Activated T-cell treated with anti-CD3 and anti-CD28 coated beads, Interleukin-2, amount 50 U/mL, for 72 hours (primary cell): Measurements from ENCODE around the gene HMGN3. TPM values are rescaled to one million over a fixed set of nuclear protein-coding genes. Genes with fewer than 3 reads are reported as not detected.

ENCODE experiments used
- ATAC-seq, 2 donors: fragments of 150-1000 bp; cut with Tn5 transposase; replicated peaks in 1 of 2; 2 replicates each; pipeline ENCODE4 v1.10.0; 2021; ENCODE audit warnings: moderate library complexity in 2 of 2, mild to moderate bottlenecking in 1 of 2
- DNase-seq, 2 donors: peaks; one replicate each; pipeline ENCODE4 v3.0.0; 2021 to 2022; ENCODE audit warnings: mixed read lengths in 1 of 2
- H3K27ac Mint-ChIP-seq: one replicate; pipeline ENCODE4 v1.8.0; 2022; ENCODE audit warnings: mild to moderate bottlenecking, moderate library complexity, mixed read lengths
- H3K27me3 Mint-ChIP-seq: one replicate; pipeline ENCODE4 v1.8.0; 2022; ENCODE audit warnings: low read depth, mixed read lengths
- H3K36me3 Mint-ChIP-seq, 2 donors: one replicate each; pipeline ENCODE4 v1.8.0; 2022; ENCODE audit warnings: mixed read lengths in 2 of 2, mild to moderate bottlenecking in 1 of 2; ENCODE audit not compliant: insufficient read depth in 2 of 2
- H3K4me1 Mint-ChIP-seq: one replicate; pipeline ENCODE4 v1.8.0; 2022; ENCODE audit warnings: low read depth, mixed read lengths
- H3K4me3 Mint-ChIP-seq, 2 donors: one replicate each; pipeline ENCODE4 v1.8.0; 2022; ENCODE audit warnings: mild to moderate bottlenecking in 2 of 2, mixed read lengths in 2 of 2, moderate library complexity in 2 of 2
- H3K9me3 Mint-ChIP-seq, 2 donors: one replicate each; pipeline ENCODE4 v1.8.0; 2022; ENCODE audit warnings: mixed read lengths in 2 of 2
- total RNA-seq, 2 donors: library from RNA; stranded (reverse); gene quantifications; one replicate each; pipeline ENCODE4 v1.2.3, GENCODE V29; 2022

Gene HMGN3
- total RNA-seq, 2 donors from 2014 or later = 35.2 to 36.6 TPM

GRCh38 chr6:79227445-79227844 lies 7.0 kb downstream of the HMGN3 start:
- Mint-ChIP-seq H3K27ac (no peak overlapping the region), H3K4me3 (no peak overlapping the region), H3K27me3 (no peaks in the 10 kb centered on the region)

GRCh38 chr6:79226660-79227059 lies 7.8 kb downstream of the HMGN3 start:
- H3K27ac Mint-ChIP-seq = no peak overlapping the region
- H3K27me3 Mint-ChIP-seq = no peaks in the 10 kb centered on the region
- H3K36me3 Mint-ChIP-seq = peaks cover 0 to 1% of the 10 kb centered on the region in 2 donors
- ATAC-seq = no peak
- H3K4me1 Mint-ChIP-seq = no peaks in the 10 kb centered on the region
- no peak overlapping the region for H3K4me3 Mint-ChIP-seq
- DNase-seq = no peak
- H3K9me3 Mint-ChIP-seq = no peaks in the 10 kb centered on the region

More at GRCh38 chr6:79227445-79227844, 7.0 kb downstream of the HMGN3 start:
- no peak for DNase-seq
- ATAC-seq = no peak
- H3K4me1 Mint-ChIP-seq = no peaks in the 10 kb centered on the region
- no peaks in the 10 kb centered on the region for H3K9me3 Mint-ChIP-seq
- H3K36me3 Mint-ChIP-seq = peaks cover 0 to 1% of the 10 kb centered on the region in 2 donors

DNA sequence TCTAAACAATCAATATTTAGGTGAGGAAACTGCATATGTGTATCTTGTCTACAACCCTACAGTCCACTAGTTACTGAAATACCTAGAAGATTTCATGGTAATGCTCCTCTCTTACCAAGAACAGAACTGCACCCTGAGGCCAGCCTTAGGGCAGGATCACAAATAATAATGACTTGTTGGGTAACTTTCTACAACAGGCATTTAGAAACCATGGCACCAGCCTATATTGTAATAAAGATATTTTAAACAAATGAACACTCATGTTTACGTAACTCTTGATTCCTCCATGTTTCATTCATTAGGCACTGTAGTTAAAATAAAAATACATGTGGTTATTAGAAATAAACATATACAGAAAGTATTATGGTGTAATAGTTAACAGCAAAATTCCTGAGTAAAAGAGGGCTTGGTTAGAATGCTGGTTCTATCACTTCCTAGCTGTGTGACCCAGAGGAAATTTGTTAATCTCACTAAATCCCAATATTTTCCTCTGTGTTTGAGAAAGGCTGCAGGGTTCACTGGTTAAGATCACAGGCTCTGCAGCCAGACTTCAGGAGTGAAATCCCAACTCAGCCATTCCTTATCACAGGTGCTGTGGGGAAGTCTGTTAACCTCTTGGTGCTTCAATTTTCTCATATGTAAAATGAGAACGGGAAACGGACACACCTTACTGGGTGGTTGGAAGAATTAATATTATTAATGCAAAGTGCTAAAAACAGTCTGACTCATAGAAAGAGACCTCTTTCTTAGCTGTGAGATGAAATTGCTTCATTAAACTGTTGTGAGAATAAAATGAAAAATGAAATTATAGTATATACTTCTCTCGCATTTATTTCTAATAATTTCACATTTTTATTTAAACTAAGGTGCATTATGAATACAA lies 8.5 kb downstream of the HMGN3 start:
- no peaks in the 10 kb centered on the region for H3K9me3 Mint-ChIP-seq
- peaks cover 1 to 2% of the 10 kb centered on the region in 2 donors for H3K36me3 Mint-ChIP-seq
- ATAC-seq = no peak
- H3K4me3 Mint-ChIP-seq = no peak overlapping the region
- no peak for DNase-seq
- no peaks in the 10 kb centered on the region for H3K4me1 Mint-ChIP-seq
- no peak overlapping the region for H3K27ac Mint-ChIP-seq
- H3K27me3 Mint-ChIP-seq = no peaks in the 10 kb centered on the region

DNA sequence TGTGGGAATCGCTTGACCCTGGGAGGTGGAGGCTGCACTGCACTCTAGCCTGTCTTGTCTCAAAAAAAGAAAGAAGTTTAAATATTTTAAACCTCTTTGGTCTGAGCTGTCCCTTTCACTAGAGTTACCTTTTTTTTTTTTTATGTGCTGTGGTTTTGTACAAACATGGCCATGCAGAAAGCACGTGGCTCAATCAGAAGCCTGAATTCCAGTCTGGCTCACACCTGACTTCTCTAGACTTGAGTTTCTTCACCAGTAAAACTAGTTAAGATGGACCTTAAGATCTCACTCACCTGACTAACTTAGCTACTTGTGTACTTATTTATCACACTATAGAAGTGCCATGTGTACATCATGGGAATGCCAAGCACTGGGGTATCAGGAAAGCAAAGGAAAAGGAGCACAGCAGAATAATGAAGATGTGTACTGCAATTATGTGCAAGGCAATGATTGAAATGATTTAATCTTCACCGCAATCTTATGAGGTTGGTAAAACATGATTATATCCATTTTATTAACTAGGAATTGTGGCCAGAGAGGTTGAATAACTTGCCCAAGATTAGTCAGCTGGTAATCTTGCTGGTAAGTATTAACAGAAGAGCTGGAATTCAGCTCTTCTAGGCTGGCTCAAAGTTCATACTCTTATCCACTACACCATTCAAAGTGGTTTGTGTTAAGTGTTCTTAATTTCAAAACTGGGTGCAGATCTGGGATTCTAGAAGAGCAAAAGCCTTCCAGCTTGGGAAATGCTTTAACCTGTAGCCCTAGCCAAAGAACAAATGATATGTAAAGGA lies 10.7 kb downstream of the HMGN3 start:
- Mint-ChIP-seq H3K36me3 (peaks cover 1 to 3% of the 10 kb centered on the region in 2 donors), H3K4me3 (no peak overlapping the region), H3K27me3 (no peaks in the 10 kb centered on the region), H3K9me3 (no peaks in the 10 kb centered on the region), H3K27ac (no peak overlapping the region), H3K4me1 (no peaks in the 10 kb centered on the region)
- ATAC-seq = no peak
- no peak for DNase-seq

DNA sequence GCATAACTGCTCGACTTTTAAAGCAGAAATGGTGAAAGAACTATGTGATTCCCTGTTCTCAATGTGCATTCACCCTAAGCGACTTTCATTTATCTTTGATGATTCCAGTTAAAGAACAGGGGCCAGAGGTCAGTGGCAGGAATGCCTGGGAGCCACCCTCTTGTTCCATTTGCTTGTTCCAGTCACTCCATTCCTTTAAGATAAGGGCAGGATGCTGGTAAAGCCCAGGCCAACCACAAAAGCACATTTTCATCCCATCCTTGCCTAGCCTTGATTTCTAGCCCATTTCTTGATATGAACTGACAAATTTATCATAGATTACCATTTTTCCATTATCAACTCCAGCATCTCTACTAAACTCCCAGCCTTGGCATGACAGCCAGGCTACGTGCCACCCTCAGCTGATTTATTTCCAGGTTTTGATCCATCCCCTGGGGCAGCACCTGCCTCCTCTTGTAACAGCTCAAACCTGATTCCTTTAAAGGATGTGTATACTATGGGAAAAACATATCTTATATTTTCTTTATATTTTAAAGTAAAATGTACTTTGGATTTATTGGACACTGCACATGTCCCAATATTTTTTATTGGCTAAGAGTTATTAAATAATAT lies 19.2 kb downstream of the HMGN3 start:
- no peak overlapping the region for H3K4me3 Mint-ChIP-seq
- DNase-seq (no peak), ATAC-seq (no peak)
- H3K4me1 Mint-ChIP-seq = no peaks in the 10 kb centered on the region
- no peak overlapping the region for H3K27ac Mint-ChIP-seq
- no peaks in the 10 kb centered on the region for H3K9me3 Mint-ChIP-seq
- peaks cover 2 to 5% of the 10 kb centered on the region in 2 donors for H3K36me3 Mint-ChIP-seq
- no peaks in the 10 kb centered on the region for H3K27me3 Mint-ChIP-seq

DNA sequence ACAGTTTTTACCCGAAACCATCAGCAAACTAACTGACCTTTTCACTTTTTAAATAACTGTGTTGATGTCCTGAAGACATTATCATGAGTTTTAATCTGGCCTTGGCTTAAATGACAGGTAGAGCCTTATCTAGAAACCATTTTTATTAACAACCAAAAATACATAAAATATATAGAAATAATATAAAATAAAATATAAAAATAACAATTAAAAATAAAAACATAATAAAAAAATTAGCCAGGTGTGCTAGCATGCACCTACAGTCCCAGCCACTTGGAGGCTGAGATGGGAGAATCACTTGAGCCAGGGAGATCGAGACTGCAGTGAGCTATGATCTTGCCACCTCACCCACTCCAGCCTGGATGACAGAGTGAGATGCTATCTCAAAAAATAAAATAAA lies 21.6 kb downstream of the HMGN3 start:
- no peak overlapping the region for H3K27ac Mint-ChIP-seq
- H3K4me1 Mint-ChIP-seq = no peaks in the 10 kb centered on the region
- no peak for ATAC-seq
- no peaks in the 10 kb centered on the region for H3K9me3 Mint-ChIP-seq
- no peak for DNase-seq
- no peaks in the 10 kb centered on the region for H3K27me3 Mint-ChIP-seq
- H3K36me3 Mint-ChIP-seq = peaks cover 0 to 2% of the 10 kb centered on the region in 2 donors
- no peak overlapping the region for H3K4me3 Mint-ChIP-seq

DNA sequence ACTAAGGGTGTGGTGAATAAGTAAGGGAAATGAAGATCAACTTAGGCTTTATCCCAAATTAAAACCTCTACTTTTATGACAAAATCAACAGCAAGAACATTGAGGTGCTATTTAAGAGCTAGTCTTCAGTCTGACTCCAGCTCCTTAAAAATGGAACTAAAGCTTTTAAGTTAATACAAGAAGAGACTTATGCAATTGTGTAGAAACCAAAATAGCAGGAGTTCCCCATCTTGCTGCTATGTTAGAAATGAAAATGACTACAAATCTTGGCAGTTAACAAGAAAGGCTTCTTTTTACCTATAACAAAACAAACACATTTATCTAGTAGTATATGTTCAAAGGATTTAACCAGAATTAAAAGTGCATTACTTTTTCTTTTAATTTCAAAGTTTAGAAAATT lies 25.7 kb downstream of the HMGN3 start:
- Mint-ChIP-seq H3K27ac (no peak overlapping the region), H3K4me3 (no peak overlapping the region), H3K36me3 (peaks cover 0 to 11% of the 10 kb centered on the region in 2 donors), H3K9me3 (no peaks in the 10 kb centered on the region), H3K27me3 (no peaks in the 10 kb centered on the region), H3K4me1 (no peaks in the 10 kb centered on the region)
- ATAC-seq = no peak
- no peak for DNase-seq

DNA sequence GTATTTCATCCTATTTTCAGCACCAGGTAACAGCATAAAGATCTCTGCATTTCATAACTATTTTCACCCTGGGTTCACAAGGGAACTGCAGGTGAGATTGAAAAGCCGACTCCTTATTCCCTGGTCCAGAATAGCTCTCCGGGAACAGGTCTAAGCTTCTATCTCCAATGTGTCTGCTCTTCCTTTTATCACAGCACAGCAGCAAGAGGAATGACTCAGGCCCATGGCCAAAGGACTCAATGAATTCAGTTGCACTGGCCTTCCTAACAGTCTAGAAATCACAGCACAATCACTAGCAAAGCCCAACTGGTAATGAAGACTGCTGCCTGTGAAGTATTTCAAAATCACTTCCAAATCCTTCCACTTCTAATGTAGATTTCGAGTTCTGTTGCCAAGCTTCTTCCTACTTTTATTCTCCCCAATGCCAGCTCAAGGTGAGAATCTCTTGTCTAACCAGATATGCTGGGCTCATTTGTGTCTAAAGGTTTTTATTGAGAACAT lies 30.7 kb downstream of the HMGN3 start:
- Mint-ChIP-seq H3K4me1 (no peaks in the 10 kb centered on the region), H3K36me3 (peaks cover 0 to 10% of the 10 kb centered on the region in 2 donors), H3K9me3 (no peaks in the 10 kb centered on the region), H3K27me3 (no peaks in the 10 kb centered on the region), H3K27ac (no peak overlapping the region), H3K4me3 (no peak overlapping the region)
- DNase-seq (no peak), ATAC-seq (no peak)

GRCh38 chr6:79202556-79202955 lies 31.9 kb downstream of the HMGN3 start:
- no peaks in the 10 kb centered on the region for H3K27me3 Mint-ChIP-seq
- no peaks in the 10 kb centered on the region for H3K9me3 Mint-ChIP-seq
- H3K36me3 Mint-ChIP-seq = peaks cover 0 to 10% of the 10 kb centered on the region in 2 donors
- ATAC-seq (no peak), DNase-seq (no peak)
- no peak overlapping the region for H3K4me3 Mint-ChIP-seq
- H3K27ac Mint-ChIP-seq = no peak overlapping the region
- no peaks in the 10 kb centered on the region for H3K4me1 Mint-ChIP-seq

GRCh38 chr6:79201983-79202382 lies 32.5 kb downstream of the HMGN3 start:
- Mint-ChIP-seq H3K27me3 (no peaks in the 10 kb centered on the region), H3K9me3 (no peaks in the 10 kb centered on the region), H3K4me1 (no peaks in the 10 kb centered on the region), H3K4me3 (no peak overlapping the region), H3K27ac (no peak overlapping the region), H3K36me3 (peaks cover 0 to 7% of the 10 kb centered on the region in 2 donors)
- DNase-seq (no peak), ATAC-seq (no peak)

GRCh38 chr6:79201143-79201542 lies 33.3 kb downstream of the HMGN3 start:
- no peaks in the 10 kb centered on the region for H3K4me1 Mint-ChIP-seq
- ATAC-seq (no peak), DNase-seq (no peak)
- no peaks in the 10 kb centered on the region for H3K27me3 Mint-ChIP-seq
- H3K36me3 Mint-ChIP-seq = peaks cover 0 to 7% of the 10 kb centered on the region in 2 donors
- H3K9me3 Mint-ChIP-seq = no peaks in the 10 kb centered on the region
- no peak overlapping the region for H3K27ac Mint-ChIP-seq
- H3K4me3 Mint-ChIP-seq = no peak overlapping the region

GRCh38 chr6:79196912-79197311 lies 37.6 kb downstream of the HMGN3 start:
- DNase-seq (no peak), ATAC-seq (no peak)
- H3K4me1 Mint-ChIP-seq = no peaks in the 10 kb centered on the region
- H3K27ac Mint-ChIP-seq = no peak overlapping the region
- no peaks in the 10 kb centered on the region for H3K27me3 Mint-ChIP-seq
- H3K9me3 Mint-ChIP-seq = peaks cover 2 to 3% of the 10 kb centered on the region in 2 donors
- H3K4me3 Mint-ChIP-seq = no peak overlapping the region
- peaks cover 0 to 5% of the 10 kb centered on the region in 2 donors for H3K36me3 Mint-ChIP-seq

DNA sequence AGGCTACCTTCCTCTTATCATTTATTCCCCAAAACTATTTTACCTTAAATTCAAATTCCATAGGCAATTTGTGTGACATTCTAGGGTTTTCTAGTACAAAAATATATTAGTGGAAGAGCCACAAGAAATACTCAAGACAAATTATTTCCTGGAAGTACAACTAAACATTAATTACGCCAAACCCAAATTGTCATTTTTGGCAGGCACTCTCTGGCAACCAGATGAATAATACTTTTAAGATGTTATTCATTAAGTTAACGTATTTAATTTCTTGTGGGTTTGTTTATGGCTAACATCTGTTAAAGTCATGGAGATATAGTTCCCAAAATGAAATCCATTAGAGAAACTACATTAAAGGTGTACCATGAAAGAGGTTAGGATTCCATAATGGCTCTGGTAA lies 40.5 kb downstream of the HMGN3 start:
- Mint-ChIP-seq H3K27me3 (no peaks in the 10 kb centered on the region), H3K36me3 (peaks cover 7 to 9% of the 10 kb centered on the region in 2 donors), H3K27ac (no peak overlapping the region), H3K4me1 (no peaks in the 10 kb centered on the region), H3K9me3 (peaks cover 7 to 10% of the 10 kb centered on the region in 2 donors), H3K4me3 (no peak overlapping the region)
- DNase-seq (no peak), ATAC-seq (no peak)
